ENCODE results near the gene NELFB.

NELFB gene

DNA sequence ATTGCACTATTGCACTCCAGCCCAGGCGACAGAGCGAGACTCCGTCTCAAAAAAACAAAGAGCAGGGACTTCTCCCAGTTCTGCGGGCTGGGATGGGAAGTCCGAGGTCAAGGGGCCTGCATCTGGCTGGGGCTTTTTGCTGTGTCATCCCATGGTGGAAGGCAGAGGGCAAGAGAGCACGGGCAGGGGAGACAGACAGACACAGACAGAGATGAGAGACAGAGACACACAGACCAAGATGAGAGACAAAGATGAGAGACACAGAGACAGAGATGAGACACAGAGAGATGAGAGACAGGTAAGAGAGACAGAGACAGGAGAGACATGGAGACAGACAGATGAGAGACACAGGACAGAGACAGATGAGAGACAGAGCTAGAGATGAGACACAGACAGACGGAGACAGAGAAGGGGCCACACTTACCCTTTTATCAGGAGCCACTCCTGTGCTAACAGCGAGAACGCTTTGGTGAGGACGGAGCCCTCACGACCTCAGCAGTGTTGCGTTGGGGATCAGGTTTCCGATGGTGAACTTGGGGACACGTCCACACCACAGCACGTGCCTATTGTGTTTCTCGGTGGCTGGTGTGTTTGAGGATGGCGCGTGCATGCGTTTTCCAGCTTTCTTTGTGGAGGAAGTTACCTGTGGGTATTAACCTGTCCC, 13.5 kb downstream of the NELFB start:
- no peak for DNase-seq (ENCODE audit: low spot score)

GRCh38 chr9:137269231-137269772, 14.2 kb downstream of the NELFB start:
- DNase-seq (ENCODE audit: low spot score), result no peak

GRCh38 chr9:137270929-137271695, 16.0 kb downstream of the NELFB start:
- DNase-seq (ENCODE audit: low spot score), result peak; percentile 16

DNA sequence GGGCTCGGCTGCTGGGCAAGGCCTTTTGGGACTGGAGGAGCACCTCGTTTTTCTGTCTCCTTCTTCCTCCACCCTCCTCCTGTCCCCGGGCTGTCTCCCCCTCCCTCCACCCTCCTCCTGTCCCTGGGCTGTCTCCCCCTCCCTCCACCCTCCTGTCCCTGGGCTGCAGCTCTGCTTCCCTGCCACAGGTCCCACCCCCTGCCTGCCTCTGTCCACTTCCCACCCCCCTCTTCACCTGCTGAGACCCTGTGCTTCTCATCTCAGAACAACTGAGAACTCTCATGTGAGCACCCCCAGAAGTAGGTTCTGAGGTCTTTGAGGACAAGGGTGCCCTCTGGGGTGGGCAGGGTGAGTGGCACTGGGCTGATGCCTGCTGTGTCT, 16.6 kb downstream of the NELFB start:
- DNase-seq (ENCODE audit: low spot score), result no peak

DNA sequence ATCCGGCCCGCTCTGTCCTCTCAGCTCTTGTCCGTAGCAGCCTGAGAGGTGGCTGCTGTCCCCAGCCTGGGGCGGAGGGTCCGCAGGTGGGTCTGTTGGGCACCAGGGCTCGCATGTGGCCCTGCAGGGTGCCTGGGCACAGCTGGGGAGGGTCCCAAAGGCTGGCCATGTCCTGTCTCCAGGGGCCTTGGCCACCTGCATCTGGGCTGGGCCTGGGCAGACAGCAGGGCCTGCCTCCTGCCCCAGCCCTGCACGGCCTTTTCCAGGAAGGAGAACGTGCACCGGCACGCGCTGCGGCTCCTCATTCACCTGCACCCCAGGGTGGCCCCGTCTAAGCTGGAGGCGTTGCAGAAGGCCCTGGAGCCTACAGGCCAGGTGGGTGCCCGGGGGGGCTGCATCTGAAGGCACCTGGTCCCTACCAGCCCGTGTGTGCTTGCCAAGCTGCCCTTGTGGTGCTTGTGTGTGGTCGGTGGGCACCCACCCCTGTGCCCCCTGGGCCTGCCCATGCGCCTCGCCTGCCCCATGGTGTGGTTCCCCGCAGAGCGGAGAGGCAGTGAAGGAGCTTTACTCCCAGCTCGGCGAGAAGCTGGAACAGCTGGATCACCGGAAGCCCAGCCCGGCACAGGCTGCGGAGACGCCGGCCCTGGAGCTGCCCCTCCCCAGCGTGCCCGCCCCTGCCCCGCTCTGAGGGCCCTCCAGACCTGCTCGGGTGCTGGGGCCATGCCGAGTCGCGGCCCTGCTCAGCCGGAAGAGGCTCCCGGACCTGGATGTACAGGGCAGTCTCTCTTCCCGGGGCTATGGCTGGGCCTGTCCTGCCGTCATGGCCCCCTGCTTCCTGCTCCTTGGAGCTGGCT, 17.3 kb downstream of the NELFB start:
- no peak for DNase-seq (ENCODE audit: low spot score)

DNA sequence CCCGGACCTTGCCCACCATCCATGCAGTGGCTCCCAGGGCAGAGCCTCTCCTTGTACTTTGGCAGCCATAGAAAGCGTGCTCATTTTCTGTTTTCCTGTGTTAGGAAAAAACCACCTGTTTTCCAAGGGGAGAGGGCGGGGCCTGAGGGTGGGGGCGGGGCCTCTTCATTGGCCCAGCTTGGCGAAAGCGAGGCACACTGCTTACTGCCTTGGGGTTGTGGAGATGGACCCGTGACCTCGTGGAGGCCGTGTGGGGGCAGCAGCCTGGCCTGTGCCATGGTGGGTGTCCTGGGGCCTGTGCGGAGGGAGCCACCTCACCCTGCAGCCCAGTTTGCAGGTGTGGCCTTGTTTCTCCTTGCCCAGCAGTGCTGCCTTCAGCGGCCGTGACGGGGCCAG, 18.0 kb downstream of the NELFB start:
- no peak for DNase-seq (ENCODE audit: low spot score)

- DNase-seq (ENCODE audit: low spot score), result no peak
These were observed 18.6 kb downstream of the NELFB start for GRCh38 chr9:137273611-137274320.

GRCh38 chr9:137275203-137275587, 20.1 kb downstream of the NELFB start:
- DNase-seq (ENCODE audit: low spot score), result no peak

DNA sequence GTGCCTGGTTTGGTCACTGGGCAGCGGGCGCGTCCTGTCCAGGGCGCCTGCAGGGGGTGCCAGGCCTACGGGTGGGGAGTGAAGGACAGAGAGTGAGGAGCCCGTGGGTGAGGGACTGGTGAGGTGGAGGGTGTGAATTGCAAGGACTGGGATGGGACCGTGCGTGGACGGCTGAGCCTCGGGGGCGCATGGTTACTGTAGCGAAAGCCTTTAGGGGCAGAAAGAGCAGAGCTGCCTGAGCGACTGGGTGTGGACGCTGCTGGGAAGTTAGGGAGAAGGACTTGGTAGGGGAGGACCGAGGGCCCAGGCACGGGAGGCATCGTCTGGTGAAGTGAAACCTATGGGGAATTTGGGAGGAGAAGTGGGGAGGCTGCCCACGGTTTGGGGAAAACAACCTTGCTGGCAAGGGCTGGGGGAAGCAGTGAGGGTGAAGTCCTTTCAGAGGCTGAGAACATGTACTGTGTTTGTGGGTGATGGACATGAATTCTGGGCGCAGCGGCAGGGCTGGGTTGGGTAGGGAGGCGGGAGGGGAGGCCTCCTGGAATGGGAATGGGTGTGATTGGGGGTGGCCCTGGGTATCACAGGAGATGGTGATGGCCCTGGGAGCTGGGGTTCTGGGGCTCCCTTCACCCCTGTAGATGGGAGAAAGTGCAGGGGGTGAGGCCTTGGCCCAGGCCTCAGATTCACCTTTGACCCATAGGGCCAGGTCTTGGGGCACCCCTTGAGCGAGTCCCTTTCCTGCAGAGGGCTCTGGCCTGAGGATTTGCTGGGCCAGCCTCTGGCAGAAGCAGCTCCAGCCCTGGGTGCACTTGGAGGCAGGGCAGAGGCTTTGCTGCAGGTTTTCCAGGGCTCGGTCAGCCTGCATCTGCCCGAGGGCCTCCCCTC, 20.7 kb downstream of the NELFB start:
- DNase-seq (ENCODE audit: low spot score), result no peak

DNA sequence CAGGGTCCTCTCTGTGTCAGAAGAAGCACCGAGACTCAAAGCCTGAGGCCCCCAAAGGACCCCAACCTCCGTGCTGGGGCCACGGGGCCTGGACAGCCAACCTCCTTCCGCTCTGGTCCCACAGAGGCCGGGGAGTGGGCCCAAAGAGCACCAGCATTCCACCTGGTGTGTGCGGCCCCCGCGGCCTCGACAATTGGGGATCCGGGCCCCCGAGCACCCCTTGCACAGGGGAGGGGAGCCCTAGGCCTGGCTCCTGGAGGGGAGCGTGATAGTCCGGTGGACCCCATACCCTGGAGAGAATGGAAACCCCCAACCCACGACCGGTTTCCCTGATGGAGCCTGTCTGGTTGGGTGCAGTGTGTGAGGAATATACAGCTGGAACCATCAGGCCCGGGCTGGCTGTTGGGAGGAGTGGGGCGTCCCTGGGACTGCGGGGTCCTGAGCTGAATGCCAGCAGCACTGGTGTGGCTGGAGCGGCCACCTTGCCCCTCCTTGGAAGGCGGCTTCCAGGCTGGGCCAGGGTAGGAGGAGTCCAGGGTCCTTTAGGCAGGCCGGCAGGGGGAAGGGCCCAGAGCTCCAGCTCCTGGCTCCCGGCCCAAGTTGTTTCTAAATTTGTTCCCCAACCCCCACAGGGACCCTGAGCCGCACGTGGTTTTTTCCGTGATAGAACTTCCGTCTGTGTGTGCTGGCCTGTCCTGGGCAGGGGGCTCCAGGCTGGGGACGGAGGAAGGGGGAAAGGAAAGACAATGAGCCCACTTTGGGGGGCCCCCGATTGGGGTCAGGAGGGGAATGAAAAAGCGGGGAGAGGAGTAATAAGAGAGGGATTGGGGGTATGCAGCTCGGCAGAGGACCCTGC, 21.6 kb downstream of the NELFB start:
- DNase-seq (ENCODE audit: low spot score), result no peak

- peak; percentile 29 for DNase-seq (ENCODE audit: low spot score)
These were observed 22.4 kb downstream of the NELFB start, which contains the start of gene TOR4A for GRCh38 chr9:137277329-137278041. Gene TOR4A, plus strand, starts transcription at chr9:137277726. Its CDS starts 964 bp downstream, at chr9:137278690.

DNA sequence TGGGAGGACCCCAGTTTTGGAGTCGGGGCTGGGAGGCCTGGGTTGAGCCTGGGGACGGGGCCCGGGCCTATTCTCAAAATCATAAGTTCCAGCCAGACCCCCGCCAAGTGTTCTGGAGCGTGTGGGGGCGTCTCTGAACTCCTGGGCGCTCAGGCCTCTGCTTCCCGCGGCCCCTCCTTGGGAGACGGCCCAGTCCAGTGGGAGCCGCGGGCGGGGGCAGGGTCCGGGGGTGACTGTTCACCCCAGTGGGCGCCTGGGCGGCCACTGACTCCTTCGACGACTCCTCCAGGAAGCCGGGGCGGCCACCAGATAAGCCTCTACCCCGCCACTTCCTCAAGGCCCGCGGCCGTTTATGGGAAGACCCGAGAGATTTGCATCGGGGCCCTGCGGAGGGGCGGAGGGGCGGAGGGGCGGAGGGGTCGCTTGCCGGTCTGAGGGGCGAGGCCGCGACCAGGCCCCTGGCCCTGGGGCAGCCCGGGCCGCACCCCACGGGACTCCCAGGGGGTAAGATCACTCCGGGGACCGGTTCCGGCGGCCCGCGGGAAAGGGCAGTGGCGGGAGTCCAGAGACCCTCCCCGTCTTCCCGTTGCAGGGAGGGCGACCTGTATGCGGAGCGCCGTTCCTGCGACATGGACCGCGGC, 23.1 kb downstream of the NELFB start:
- no peak for DNase-seq (ENCODE audit: low spot score)

DNA sequence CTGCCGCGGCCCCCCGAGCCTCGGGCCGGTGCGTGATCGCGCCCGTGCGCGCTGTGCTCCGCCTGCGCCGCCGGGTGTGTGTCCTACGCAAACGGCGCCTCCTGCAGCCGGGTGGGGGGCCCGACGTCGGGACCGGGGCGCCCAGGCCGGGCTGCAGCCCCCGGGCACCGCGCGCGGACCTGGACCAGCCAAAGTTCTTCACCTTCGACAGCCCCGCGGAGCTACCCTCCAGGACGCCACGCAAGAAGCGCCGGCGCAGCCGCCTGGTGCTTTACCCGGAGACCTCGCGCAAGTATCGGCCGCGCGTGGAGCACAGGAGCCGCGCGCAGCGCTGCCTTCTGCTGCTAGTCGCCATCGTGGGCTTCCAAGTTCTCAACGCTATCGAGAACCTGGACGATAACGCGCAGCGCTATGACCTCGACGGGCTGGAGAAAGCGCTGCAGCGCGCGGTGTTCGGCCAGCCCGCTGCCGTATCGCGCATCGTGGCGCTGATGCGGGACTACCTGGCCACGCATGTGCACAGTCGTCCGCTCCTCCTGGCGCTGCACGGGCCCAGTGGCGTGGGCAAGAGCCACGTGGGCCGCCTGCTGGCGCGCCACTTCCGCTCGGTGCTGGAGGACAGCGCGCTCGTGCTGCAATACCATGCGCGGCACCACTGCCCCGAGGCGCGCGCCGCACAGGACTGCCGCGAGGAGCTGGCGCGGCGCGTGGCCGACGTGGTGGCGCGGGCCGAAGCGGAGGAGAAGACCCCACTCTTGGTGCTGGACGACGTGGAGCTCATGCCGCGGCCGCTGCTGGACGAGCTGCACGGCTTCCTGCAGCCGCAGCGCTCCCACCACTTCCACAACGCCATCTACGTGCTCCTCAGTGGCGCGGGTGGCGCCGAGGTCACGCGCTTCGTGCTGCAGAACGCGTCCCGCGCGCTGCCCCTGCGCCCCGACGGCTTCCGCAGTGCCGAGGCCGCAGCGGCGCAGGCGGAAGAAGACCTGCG, 23.9 kb downstream of the NELFB start:
- DNase-seq (ENCODE audit: low spot score), result no peak

- no peak for DNase-seq (ENCODE audit: low spot score)
These were observed 24.8 kb downstream of the NELFB start for GRCh38 chr9:137279741-137280473.

DNA sequence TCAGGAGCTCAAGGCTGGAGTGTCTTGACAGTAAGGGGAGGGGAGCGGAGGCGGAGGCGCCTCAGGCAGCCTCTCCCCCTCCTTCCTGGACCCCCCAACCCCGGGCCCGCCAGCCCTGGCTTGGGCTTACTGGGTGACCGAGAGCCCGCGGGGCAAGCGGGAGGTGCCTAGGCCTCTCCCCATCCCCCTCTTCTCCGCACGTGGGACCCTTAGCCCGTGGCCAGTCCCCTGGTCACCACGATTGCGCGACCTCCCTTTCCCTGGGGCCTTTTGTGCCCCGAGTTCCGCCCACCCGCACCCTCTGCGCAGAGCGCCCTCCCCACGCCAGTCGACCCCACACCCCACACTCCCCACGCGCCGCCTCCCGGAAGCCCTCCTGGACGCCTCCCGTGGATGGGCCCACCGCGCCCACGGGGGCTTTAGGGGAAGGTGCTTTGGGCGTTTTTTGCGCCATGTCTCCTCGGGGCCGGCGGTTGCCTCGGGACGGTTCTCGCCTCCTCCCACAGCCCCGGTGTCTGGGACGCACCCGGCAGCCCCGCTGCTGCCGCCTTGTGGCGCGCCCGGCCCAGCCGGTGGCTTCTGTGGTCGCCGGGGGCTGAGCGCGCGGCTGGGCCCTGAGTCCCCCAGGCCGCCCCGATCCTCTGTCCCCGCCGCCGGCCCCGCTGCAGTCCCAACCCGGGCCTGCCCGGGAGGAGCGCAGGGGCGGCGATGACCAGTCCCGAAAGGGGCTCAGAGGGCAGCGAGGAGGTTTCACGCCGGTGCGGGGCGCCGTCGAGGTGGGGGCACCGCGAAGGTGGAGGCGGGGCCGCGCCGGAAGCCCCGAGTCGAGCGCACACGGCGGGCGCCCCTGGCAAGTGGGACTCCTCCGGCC, 25.6 kb downstream of the NELFB start:
- DNase-seq (ENCODE audit: low spot score), result no peak

Data from CD4-positive, alpha-beta T cell treated with Interleukin-15 for 4 hours (primary cell).